ENCODE measurements around the gene AQP1.

GRCh38 chr7:30936650-30937245 is 25.1 kb downstream of the AQP1 start:
- TF ChIP-seq CTCF (conservative IDR thresholded peaks at IDR 0.05 in 1 of 2, IDR thresholded peaks at IDR 0.05 in 1 of 2; ENCODE audit: extremely low read depth in 1 of 2, insufficient read depth in 1 of 2, low read depth in 1 of 2, low read length in 2 of 2), result no peak
- TF ChIP-seq EZH2 (IDR thresholded peaks at IDR 0.05; ENCODE audit: borderline replicate concordance, low read length), result no peak
